Measurements from ENCODE around the gene MGST1.
"Not testable (repeated sequence)": the region's sequence is repeated elsewhere in the genome, so short reads cannot be mapped to it uniquely, and the experiment has no call there.

Gene MGST1

GRCh38 chr12:16358878-16359277, 11.4 kb downstream of the MGST1 start:
- DNase-seq = no peak

- DNase-seq = no peak
These were observed 12.4 kb downstream of the MGST1 start for GRCh38 chr12:16359512-16360491.

DNA sequence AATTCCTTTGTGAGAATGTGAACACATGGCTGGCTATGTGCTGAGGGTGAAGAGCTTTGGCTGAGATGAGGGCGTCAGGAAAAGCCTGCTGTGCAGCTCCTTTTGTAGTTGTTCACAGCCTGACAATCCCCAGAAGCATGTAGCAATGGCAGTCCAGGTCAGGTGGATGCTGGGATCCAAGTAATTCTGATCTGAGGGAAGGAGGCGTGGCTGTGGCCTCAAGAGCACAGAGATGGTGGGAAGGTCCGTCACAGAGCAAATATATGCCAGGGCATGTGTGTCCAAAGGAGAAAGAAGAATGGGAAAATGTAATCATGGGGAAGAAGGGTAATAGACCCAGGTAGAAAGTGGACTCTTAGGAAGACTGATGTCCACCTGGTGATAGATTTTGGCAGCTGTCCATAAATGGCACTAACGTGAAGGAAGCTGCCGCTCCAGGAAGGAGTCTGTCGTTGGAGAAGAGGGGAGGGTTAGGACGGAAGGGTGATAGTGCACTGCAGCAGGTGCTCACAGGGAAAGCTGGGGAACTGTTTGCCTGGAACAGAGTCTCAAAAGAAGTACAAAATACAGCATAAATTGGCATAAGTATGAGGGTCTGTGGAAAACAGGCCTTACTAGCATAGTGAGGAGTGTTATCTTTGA, 13.8 kb downstream of the MGST1 start:
- no peak for DNase-seq

DNA sequence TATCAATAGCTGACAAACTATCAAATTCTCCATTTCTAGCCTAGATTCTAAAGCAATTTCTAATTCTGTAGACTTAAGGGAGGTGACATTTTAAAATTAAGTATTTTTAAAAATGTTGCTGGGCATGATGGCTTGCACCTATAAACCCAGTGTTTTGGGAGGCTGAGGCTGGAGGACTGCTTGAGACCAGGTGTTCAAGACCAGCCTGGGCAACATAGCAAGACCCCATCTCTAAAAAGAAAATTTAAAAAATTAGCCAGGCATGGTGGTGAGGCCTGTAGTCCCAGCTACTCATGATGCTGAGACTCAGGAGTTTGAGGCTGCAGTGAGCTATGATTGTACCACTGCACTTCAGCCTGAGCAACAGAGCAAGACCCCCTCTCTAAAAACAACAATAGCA, 15.1 kb downstream of the MGST1 start:
- DNase-seq = no peak

DNA sequence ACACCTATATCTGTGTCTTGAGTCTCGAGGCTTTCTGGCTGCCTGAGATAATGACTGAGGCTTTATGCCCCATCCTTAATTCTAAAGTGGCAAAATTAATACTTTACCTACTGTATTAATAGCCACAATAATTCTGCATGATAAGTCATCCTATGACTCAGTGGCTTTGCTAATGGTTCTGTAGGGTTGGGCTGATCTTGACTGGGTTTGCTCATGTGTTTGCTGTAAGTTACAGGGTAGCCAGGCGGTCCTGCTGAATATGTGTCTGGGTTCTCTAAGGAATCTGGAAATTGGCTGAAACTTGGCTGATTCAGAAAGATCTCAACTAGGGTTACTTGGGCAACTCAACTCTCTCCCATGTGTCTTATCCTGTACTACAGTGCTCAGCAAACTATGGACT, 21.7 kb downstream of the MGST1 start:
- DNase-seq = no peak

DNA sequence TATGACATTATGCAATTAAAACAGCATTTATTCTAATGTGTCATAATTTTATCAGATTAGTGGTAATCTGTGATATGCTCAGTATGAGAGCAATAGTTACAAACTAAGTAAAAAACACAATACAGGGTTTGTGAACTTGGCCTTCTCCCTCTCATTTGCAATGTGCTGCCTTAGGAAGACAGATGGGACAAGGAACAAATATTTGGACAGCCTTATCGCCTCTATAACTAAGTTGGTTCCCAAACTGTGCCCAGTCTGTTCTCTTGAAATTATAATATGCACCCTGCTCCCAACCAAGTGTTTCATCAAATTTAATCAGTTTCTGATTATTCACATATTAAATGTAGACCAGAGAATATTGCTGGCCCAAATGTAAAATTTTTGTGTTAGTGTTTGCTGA, 22.7 kb downstream of the MGST1 start:
- no peak for DNase-seq

DNA sequence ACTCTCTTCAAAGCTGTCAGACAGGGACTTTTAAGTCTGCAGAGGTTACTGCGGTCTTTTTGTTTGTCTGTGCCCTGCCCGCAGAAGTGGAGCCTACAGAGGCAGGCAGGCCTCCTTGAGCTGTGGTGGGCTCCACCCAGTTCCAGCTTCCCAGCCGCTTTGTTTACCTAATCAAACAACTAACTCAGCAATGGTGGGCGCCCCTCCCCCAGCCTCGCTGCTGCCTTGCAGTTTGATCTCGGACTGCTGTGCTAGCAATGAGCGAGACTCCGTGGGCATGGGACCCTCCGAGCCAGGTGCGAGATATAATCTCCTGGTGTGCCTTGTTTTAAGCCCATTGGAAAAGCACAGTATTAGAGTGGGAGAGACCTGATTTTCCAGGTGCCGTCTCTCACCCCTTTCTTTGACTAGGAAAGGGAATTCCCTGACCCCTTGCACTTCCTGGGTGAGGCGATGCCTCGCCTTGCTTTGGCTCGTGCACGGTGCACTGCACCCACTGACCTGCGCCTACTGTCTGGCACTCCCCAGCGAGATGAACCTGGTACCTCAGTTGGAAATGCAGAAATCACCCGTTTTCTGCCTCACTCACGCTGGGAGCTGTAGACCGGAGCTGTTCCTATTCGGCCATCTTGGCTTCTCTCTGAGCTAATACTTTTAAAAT, 35.3 kb downstream of the MGST1 start:
- DNase-seq = not testable (repeated sequence)

DNA sequence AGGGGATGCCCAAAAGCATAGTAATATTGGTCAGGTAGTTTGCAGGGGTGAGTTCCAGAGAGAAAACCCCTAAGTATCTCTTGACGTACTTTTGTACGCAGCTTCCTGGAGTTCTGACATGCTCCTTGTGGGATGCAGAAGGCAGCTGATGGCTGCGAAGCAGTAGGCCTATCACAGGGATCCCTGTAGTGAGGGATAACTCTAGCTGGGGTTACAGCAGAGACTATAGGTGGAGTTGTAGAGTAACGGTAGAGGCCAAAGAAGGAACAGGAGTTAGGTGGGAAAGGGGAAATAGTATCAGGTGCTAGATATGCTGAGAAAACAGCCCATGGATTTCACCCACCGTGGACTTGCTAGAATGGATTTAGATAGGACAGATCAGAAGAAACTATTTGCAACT, 37.3 kb downstream of the MGST1 start:
- no peak for DNase-seq

- DNase-seq = no peak
These were observed 38.6 kb downstream of the MGST1 start for GRCh38 chr12:16385782-16386646.

DNA sequence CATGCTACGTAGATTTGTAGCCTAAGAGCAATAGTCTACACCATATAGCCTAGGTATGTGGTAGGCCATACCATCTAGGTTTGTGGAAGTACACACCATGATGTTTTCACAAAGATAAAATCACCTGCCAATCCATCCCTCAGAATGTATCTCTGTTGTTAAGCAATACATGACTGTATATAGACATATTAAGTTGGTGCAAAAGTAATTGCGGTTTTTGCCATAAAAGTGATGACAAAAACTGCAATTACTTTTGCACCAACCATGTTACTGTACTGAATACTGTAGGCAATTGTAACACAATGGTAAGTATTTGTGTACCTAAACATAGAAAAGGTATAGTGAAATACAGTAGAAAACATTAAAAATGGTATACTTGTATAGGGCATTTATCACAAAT, 40.5 kb downstream of the MGST1 start:
- DNase-seq = no peak

- no peak for DNase-seq
These were observed 42.1 kb downstream of the MGST1 start for GRCh38 chr12:16389594-16389993.

GRCh38 chr12:16392846-16393535, 45.5 kb downstream of the MGST1 start:
- no peak for DNase-seq

DNA sequence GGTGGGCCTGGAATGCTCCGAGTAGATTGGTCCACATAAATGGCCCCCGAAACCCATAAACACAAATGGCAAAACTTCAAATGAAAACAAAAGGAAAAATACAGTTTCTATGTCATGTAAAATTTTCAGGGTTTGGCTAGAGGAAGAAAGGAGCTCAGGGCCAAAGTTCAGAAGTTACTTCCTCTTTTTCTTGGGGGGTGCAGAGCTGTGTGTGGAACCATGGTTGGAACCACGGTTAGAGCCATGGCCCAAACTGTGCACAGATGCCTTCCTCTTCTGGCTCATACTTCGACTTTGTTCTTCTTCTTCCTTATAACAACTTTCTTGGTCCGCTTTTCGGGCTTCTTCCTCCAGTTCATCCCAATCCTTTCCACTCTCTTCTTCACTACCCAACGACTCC, 51.7 kb downstream of the MGST1 start:
- no peak for DNase-seq

DNA sequence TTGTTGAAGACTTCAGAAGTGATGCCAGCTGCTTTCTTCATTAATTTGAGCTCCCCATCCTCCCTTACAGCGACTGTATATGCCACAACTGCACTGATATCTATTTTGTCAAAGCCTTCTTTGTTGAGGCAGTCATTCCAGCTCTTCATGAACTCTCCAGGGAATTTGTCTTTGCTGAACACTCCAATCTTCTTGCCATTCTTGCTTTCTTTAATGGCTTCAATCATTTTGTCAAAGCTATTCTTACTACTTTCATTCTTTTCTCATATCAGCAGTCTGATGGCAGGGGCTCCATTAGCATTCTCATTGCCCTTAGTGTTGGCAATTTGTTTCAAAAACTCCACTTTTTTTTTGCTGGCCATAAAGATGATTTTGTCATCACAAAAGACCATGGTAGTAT, 54.4 kb downstream of the MGST1 start:
- not testable (repeated sequence) for DNase-seq

DNA sequence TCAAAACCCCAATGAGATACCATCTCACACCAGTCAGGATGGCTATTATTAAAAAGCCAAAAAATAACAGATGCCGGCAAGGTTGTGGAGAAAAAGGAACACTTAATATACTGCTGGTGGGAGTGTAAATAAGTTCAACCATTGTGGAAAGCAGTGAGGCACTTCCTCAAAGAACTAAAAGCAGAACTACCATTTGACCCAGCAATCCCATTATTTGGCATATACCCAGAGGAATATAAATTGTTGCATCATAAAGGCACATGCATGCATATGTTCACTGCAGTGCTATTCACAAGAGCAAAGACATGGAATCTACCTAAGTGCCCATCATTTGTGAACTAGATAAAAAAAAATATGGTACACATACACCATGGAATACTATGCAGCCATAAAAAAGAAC, 59.9 kb downstream of the MGST1 start:
- no peak for DNase-seq
